ENCODE results near the gene ELAVL3.

GRCh38 chr19:11450570-11451326 is 30.1 kb downstream of the ELAVL3 start:
- TF ChIP-seq POLR2AphosphoS5 (IDR thresholded peaks at IDR 0.05; ENCODE audit: low read depth, low read length) (no peak), TAF1 (IDR thresholded peaks at IDR 0.05; ENCODE audit: low read depth, low read length) (no peak), POU2F2 (IDR thresholded peaks at IDR 0.05; ENCODE audit: low read depth, low read length) (no peak)

Measured in GM12891 (cell line).